Adrenal gland (tissue), 19 donors: ENCODE results near the gene ATRAID. TPM values are rescaled to one million over a fixed set of nuclear protein-coding genes. Genes with fewer than 3 reads are reported as not detected.

Experiments used
- DNase-seq, 7 donors: peaks; one replicate each; pipeline ENCODE4 v3.0.0-alpha.2; 2019 to 2020
- H3K27ac ChIP-seq, 5 donors: fragments of 200-600 bp; sonication (generic) in 4 of 5; 1 replicate in 3 of 5; 2 replicates in 2 of 5; pipeline versions ENCODE4 v1.5.1 to v1.8.0; 2016 to 2020; ENCODE audit warnings: mild to moderate bottlenecking in 1 of 5
- H3K27me3 ChIP-seq: fragments of 200-600 bp; 2 replicates; pipeline ENCODE4 v1.8.0; 2021
- H3K36me3 ChIP-seq, 2 donors: fragments of 200-600 bp; replicated peaks in 1 of 2; 1 replicate in 1 of 2; 2 replicates in 1 of 2; pipeline versions ENCODE4 v1.5.1 to v1.8.0; 2018 to 2022
- H3K4me1 ChIP-seq, 2 donors: fragments of 200-600 bp; replicated peaks in 1 of 2; 1 replicate in 1 of 2; 2 replicates in 1 of 2; pipeline versions ENCODE4 v1.5.1 to v1.8.0; 2018 to 2021
- H3K4me3 ChIP-seq, 4 donors: fragments of 200-600 bp; sonication (generic) in 3 of 4; one replicate each; pipeline ENCODE4 v1.5.1; 2016 to 2018
- H3K9me3 ChIP-seq, 3 donors: fragments of 200-600 bp; sonication (generic) in 1 of 3; replicated peaks in 1 of 3; 1 replicate in 2 of 3; 2 replicates in 1 of 3; pipeline versions ENCODE4 v1.5.1 to v1.8.0; 2016 to 2021
- POLR2A ChIP-seq, 2 donors: fragments of 450-650 bp; IDR thresholded peaks; one replicate each; pipeline ENCODE4 v1.6.1; 2017; ENCODE audit warnings: antibody characterized with exemption in 2 of 2, mild to moderate bottlenecking in 2 of 2, moderate library complexity in 1 of 2
- WGBS, 4 donors: extraction: QIAGEN DNeasy Blood & Tissue Kit in 2 of 4; methylation state at CpG; one replicate each; pipeline versions ENCODE4 v1.1.5 to v1.1.7; 2013 to 2017; 5-methylcytosine and 5-hydroxymethylcytosine counted together
- intact Hi-C, 2 donors: fragments of 100-400 bp; cut with DNase I; formaldehyde crosslinking; loops; one replicate each; pipeline versions ENCODE4 v1.14.1 to v1.15.0; 2022 to 2023
- long read RNA-seq, 10 donors: library from polyadenylated mRNA in 3 of 10; unstranded in 2 of 10; stranded (forward) in 1 of 10; transcript quantifications; one replicate each; pipeline ENCODE4 v2.0.0 and lab custom pipeline, GENCODE V29; 2021 to 2026
- polyA plus RNA-seq, 3 donors: library from polyadenylated mRNA; stranded (reverse); fragments of 200-250 nt in 2 of 3; fragments of 350-450 nt in 1 of 3; fragmentation: Illumina TruSeq in 1 of 3; extraction: RNeasy Lipid Tissue Mini Kit (QIAGEN cat#74804) in 1 of 3; gene quantifications; one replicate each; pipeline ENCODE4 v1.2.3, GENCODE V29; 2013 to 2014
- total RNA-seq, 9 donors: library from RNA; depleted of rRNA in 4 of 9; stranded (reverse); fragments of >200 nt in 4 of 9; fragments of 120-200 nt in 1 of 9; fragmentation: NEBNext Ultra II Directional in 1 of 9; extraction: Animal tissue kit (Norgen Biotek cat#: 25700) in 1 of 9; gene quantifications; one replicate each; pipeline versions ENCODE4 v1.1.0 to v1.2.4, GENCODE V29; 2013 to 2023
- TF ChIP-seq, protein P1 (sequence below), 6 experiments: fragments of 450-650 bp in 4 of 6; fragments of 200-600 bp in 2 of 6; sonication (generic) in 1 of 6; IDR thresholded peaks; 1 replicate in 5 of 6; 2 replicates in 1 of 6; pipeline versions ENCODE4 v1.5.1 to v1.8.0; 2016 to 2021; ENCODE audit warnings: antibody characterized with exemption in 6 of 6, mild to moderate bottlenecking in 2 of 6, moderate library complexity in 1 of 6
- donor health status: healthy with polysubstance abuse.
- donor health status: Bipolar disorder and iron deficiency.
- donor health status: DM: yes; HTN: yes; CAD: no.
- donor health status: DM: no; HTN: no; CAD: no.
- donor health status: DM: no; HTN: no; CAD: no.
- donor health status: DM: yes; HTN: yes; CAD: no.

ATRAID gene, protein sequence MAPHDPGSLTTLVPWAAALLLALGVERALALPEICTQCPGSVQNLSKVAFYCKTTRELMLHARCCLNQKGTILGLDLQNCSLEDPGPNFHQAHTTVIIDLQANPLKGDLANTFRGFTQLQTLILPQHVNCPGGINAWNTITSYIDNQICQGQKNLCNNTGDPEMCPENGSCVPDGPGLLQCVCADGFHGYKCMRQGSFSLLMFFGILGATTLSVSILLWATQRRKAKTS
- 100 to 1,000 TPM; 124 to 292 (median 155) TPM for total RNA-seq
- 100 to 1,000 TPM; 139 to 228 (median 190) TPM for polyA plus RNA-seq
- long read RNA-seq, donor 1, transcript ATRAID-202 (7 exons, 1,059 nt), result minor isoform, 19 of 164 reads
- long read RNA-seq, donor 1, transcript ATRAID-204 (2 exons, 561 nt), result minor isoform, 17 of 164 reads
- long read RNA-seq, donor 1, transcript ATRAID-201 (7 exons, 1,240 nt), result major isoform, 102 of 164 reads
- long read RNA-seq, donor 1, partial matches to known transcripts, result 26 of 164 reads
- long read RNA-seq, donor 1, other reads (novel, unspliced or antisense), result 0 of 164 reads
- long read RNA-seq, donor 2, transcript ATRAID-204 (2 exons, 561 nt), result minor isoform, 17 of 130 reads
- long read RNA-seq, donor 2, transcript ATRAID-202 (7 exons, 1,059 nt), result minor isoform, 16 of 130 reads
- long read RNA-seq, donor 2, transcript ATRAID-201 (7 exons, 1,240 nt), result major isoform, 87 of 130 reads
- long read RNA-seq, donor 2, partial matches to known transcripts, result 10 of 130 reads
- long read RNA-seq, donor 2, other reads (novel, unspliced or antisense), result 0 of 130 reads
- long read RNA-seq, donor 3, transcript ATRAID-202 (7 exons, 1,059 nt), result minor isoform, 11 of 103 reads
- long read RNA-seq, donor 3, transcript ATRAID-204 (2 exons, 561 nt), result minor isoform, 12 of 103 reads
- long read RNA-seq, donor 3, transcript ATRAID-201 (7 exons, 1,240 nt), result major isoform, 73 of 103 reads
- long read RNA-seq, donor 3, partial matches to known transcripts, result 7 of 103 reads
- long read RNA-seq, donor 3, other reads (novel, unspliced or antisense), result 0 of 103 reads
- long read RNA-seq, donor 4, transcript ATRAID-201 (7 exons, 1,240 nt), result major isoform, 120 of 163 reads
- long read RNA-seq, donor 4, transcript ATRAID-202 (7 exons, 1,059 nt), result minor isoform, 40 of 163 reads
- long read RNA-seq, donor 4, partial matches to known transcripts, result 2 of 163 reads
- long read RNA-seq, donor 4, other reads (novel, unspliced or antisense), result 1 of 163 reads
- long read RNA-seq, donor 5, transcript ATRAID-201 (7 exons, 1,240 nt), result major isoform, 195 of 255 reads
- long read RNA-seq, donor 5, transcript ATRAID-202 (7 exons, 1,059 nt), result minor isoform, 54 of 255 reads
- long read RNA-seq, donor 5, partial matches to known transcripts, result 1 of 255 reads
- long read RNA-seq, donor 5, other reads (novel, unspliced or antisense), result 2 of 255 reads
- long read RNA-seq, donor 6, transcript ATRAID-202 (7 exons, 1,059 nt), result minor isoform, 19 of 117 reads
- long read RNA-seq, donor 6, transcript ATRAID-201 (7 exons, 1,240 nt), result major isoform, 95 of 117 reads
- long read RNA-seq, donor 6, partial matches to known transcripts, result 1 of 117 reads
- long read RNA-seq, donor 6, other reads (novel, unspliced or antisense), result 1 of 117 reads
- long read RNA-seq, donor 7, transcript ATRAID-202 (7 exons, 1,059 nt), result minor isoform, 9 of 75 reads
- long read RNA-seq, donor 7, transcript ATRAID-201 (7 exons, 1,240 nt), result major isoform, 54 of 75 reads
- long read RNA-seq, donor 7, transcript ATRAID-204 (2 exons, 561 nt), result minor isoform, 11 of 75 reads
- long read RNA-seq, donor 7, partial matches to known transcripts, result 0 of 75 reads
- long read RNA-seq, donor 7, other reads (novel, unspliced or antisense), result 0 of 75 reads
- long read RNA-seq, donor 8, transcript ATRAID-201 (7 exons, 1,240 nt), result major isoform, 107 of 150 reads
- long read RNA-seq, donor 8, transcript ATRAID-204 (2 exons, 561 nt), result minor isoform, 6 of 150 reads
- long read RNA-seq, donor 8, transcript ATRAID-202 (7 exons, 1,059 nt), result minor isoform, 21 of 150 reads
- long read RNA-seq, donor 8, partial matches to known transcripts, result 15 of 150 reads
- long read RNA-seq, donor 8, other reads (novel, unspliced or antisense), result 0 of 150 reads
- long read RNA-seq, donor 9, transcript ATRAID-204 (2 exons, 561 nt), result minor isoform, 19 of 128 reads
- long read RNA-seq, donor 9, transcript ATRAID-202 (7 exons, 1,059 nt), result minor isoform, 12 of 128 reads
- long read RNA-seq, donor 9, transcript ATRAID-201 (7 exons, 1,240 nt), result major isoform, 90 of 128 reads
- long read RNA-seq, donor 9, partial matches to known transcripts, result 6 of 128 reads
- long read RNA-seq, donor 9, other reads (novel, unspliced or antisense), result 0 of 128 reads
- long read RNA-seq, donor 10, transcript ATRAID-204 (2 exons, 561 nt), result minor isoform, 8 of 63 reads
- long read RNA-seq, donor 10, transcript ATRAID-201 (7 exons, 1,240 nt), result major isoform, 44 of 63 reads
- long read RNA-seq, donor 10, partial matches to known transcripts, result 7 of 63 reads
- long read RNA-seq, donor 10, other reads (novel, unspliced or antisense), result 0 of 63 reads

DNA sequence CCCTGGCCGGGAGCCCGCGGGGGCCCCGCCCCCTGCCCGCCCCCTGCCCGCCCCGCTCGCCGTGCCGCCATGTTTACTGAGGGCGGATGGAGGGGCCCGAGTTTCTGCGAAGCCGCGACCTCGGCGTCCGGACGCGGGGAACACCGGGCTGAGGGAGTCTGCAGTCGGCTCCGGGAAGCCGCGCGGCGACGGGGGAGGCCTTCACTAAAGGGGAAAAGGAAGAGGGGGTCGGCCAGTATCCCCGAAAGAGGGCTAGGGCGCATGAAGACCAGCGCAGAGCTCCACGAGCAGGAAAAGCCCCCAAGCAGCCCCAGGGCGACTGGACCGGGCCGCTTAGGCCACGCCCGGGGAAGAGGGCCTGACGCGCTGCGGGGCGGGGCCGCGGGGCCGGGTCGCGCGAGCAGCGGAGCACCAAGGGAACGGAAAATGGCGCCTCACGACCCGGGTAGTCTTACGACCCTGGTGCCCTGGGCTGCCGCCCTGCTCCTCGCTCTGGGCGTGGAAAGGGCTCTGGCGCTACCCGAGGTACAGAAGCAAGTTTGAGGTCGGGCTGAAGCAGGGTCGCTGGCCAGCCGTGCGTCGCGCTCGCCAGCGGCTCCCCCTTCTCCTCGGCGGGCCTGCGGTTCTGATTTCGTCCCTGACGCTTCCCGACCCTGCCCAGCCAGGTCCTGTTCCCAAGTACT lies at the start of gene ATRAID, which contains the start of gene SLC5A6:
Gene ATRAID (plus strand): TSS at position 99 of the 683 bp plus-strand sequence. CDS start 328 bp downstream, at position 427.
Gene SLC5A6 (minus strand): TSS at position 326 of the 683 bp plus-strand sequence. CDS start 4,618 bp downstream, outside the sequence.
- Histone ChIP-seq H3K27ac (peak within 1 kb of the TSS; percentile 75 to 98 (median 95)), H3K36me3 (peaks cover 0 to 10% of the 10 kb centered on the region in 2 donors), H3K27me3 (no peaks in the 10 kb centered on the region), H3K4me3 (peak within 1 kb of the TSS; percentile 41 to 86 (median 70)), H3K4me1 (peaks cover 7 to 16% of the 10 kb centered on the region in 2 donors), H3K9me3 (no peaks in the 10 kb centered on the region)
- 0 to 2% (median 1%) methylated on average over 26 to 73 of the region's 73 CpGs for WGBS, 4 donors
- peak in 1 of 2 donors; percentile 80 for TF ChIP-seq POLR2A (IDR thresholded peaks at IDR 0.05)
- TF ChIP-seq, protein P1, sequence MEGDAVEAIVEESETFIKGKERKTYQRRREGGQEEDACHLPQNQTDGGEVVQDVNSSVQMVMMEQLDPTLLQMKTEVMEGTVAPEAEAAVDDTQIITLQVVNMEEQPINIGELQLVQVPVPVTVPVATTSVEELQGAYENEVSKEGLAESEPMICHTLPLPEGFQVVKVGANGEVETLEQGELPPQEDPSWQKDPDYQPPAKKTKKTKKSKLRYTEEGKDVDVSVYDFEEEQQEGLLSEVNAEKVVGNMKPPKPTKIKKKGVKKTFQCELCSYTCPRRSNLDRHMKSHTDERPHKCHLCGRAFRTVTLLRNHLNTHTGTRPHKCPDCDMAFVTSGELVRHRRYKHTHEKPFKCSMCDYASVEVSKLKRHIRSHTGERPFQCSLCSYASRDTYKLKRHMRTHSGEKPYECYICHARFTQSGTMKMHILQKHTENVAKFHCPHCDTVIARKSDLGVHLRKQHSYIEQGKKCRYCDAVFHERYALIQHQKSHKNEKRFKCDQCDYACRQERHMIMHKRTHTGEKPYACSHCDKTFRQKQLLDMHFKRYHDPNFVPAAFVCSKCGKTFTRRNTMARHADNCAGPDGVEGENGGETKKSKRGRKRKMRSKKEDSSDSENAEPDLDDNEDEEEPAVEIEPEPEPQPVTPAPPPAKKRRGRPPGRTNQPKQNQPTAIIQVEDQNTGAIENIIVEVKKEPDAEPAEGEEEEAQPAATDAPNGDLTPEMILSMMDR (IDR thresholded peaks at IDR 0.05), result no peak
- DNase-seq, result peak; percentile 87 to 91 (median 89)
- intact Hi-C loops, result no loop called here

DNA sequence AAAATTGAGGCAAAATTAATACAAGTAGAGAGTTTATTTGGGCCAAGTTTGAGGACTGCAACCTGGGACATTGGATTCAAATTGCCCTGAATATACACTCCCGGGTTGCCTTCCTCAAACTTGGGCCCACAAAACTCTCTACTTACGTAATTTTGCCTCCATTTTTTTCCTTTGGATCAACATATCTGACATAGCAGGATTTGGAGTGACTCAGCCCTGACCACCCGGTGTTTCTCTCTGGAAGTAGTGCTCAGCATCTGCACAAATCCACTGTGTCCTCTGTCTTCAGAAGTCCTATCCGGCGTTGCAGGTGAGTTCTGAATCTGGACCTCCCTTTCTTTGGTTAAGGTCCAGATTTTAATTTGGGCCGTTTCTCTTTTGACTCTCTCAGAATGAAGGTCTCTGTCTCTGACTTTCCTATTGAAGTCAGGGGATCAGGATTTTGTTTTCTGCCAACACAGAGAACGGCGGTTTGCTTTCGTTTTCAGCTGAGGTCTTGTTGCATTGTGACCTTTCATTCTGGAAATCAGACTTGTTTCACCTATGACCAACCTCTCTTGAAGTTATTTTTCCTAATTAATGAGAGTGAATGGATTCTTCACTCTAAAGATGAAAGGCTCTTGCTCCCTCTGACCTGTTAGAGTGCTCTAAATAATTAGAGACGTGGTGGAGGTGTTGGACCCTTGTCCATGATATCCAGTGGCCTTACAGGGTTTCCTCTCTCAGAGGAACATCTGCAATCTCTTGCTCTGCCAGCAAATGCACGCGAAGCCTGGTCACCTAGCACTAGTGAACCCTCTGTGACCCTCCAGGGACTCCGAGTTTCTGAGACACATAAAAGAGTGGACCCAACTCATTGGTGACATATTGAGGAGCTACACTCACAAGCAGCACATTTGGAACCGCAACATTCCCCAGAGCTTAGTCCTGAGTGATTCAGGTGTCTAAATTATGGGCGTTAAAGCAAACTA lies 49.4 kb upstream of the ATRAID start:
- WGBS, 4 donors, result 80 to 86% (median 81%) methylated on average over 15 of the region's 15 CpGs
- Histone ChIP-seq H3K4me3 (no peak overlapping the region), H3K36me3 (no peaks in the 10 kb centered on the region), H3K9me3 (no peaks in the 10 kb centered on the region), H3K27me3 (no peaks in the 10 kb centered on the region), H3K4me1 (no peaks in the 10 kb centered on the region), H3K27ac (no peak overlapping the region)
- TF ChIP-seq, protein P1 (IDR thresholded peaks at IDR 0.05), result no peak
- peak in 1 of 2 donors; percentile 6 for TF ChIP-seq POLR2A (IDR thresholded peaks at IDR 0.05)
- intact Hi-C loops, result no loop called here
- no peak for DNase-seq
